CD4-positive, CD25-positive, alpha-beta regulatory T cell (primary cell): Measurements from ENCODE around the gene LRFN3. TPM values are rescaled to one million over a fixed set of nuclear protein-coding genes. Genes with fewer than 3 reads are reported as not detected.
"Not testable (repeated sequence)": the region's sequence is repeated elsewhere in the genome, so short reads cannot be mapped to it uniquely, and the experiment has no call there.

Source experiments
- ATAC-seq, 2 donors: fragments of 150-1000 bp; cut with Tn5 transposase; one replicate each; pipeline ENCODE4 v1.10.0; 2021; ENCODE audit warnings: low read depth in 2 of 2, moderate number of reproducible peaks in 2 of 2, moderate library complexity in 1 of 2
- DNase-seq, 3 donors: peaks; one replicate each; pipeline versions ENCODE4 v3.0.0 to v3.0.0-alpha.2; 2012 to 2022; ENCODE audit warnings: mixed read lengths in 1 of 3
- H3K27ac ChIP-seq: one replicate; pipeline ENCODE4 v1.7.0; 2013; ENCODE audit warnings: mild to moderate bottlenecking, low read length; ENCODE audit not compliant: insufficient read depth, poor library complexity, severe bottlenecking
- H3K27me3 ChIP-seq: one replicate; pipeline ENCODE4 v1.7.0; 2013; ENCODE audit warnings: low read length; ENCODE audit not compliant: control insufficient read depth, insufficient read depth
- H3K36me3 ChIP-seq: one replicate; pipeline ENCODE4 v1.7.0; 2013; ENCODE audit warnings: mild to moderate bottlenecking, low read length, moderate library complexity; ENCODE audit not compliant: control insufficient read depth, insufficient read depth
- H3K4me1 ChIP-seq: 2 replicates; pipeline ENCODE4 v1.7.0; 2013; ENCODE audit warnings: mild to moderate bottlenecking, low read length; ENCODE audit not compliant: insufficient read depth, control insufficient read depth, poor library complexity, severe bottlenecking
- H3K4me3 ChIP-seq: one replicate; pipeline ENCODE4 v1.7.0; 2013; ENCODE audit warnings: low read depth, mild to moderate bottlenecking, low read length, moderate library complexity
- H3K9me3 ChIP-seq, 2 experiments: 1 replicate in 1 of 2; 2 replicates in 1 of 2; pipeline ENCODE4 v1.7.0; 2013; ENCODE audit warnings: low read length in 2 of 2, mild to moderate bottlenecking in 1 of 2, moderate library complexity in 1 of 2; ENCODE audit not compliant: control insufficient read depth in 2 of 2
- H3K27ac Mint-ChIP-seq, 3 donors: one replicate each; pipeline ENCODE4 v1.8.0; 2020 to 2022; ENCODE audit warnings: mild to moderate bottlenecking in 3 of 3, mixed read lengths in 3 of 3, moderate library complexity in 2 of 3
- H3K27me3 Mint-ChIP-seq: one replicate; pipeline ENCODE4 v1.8.0; 2022; ENCODE audit warnings: mild to moderate bottlenecking, mixed read lengths
- H3K36me3 Mint-ChIP-seq: one replicate; pipeline ENCODE4 v1.8.0; 2020; ENCODE audit warnings: mixed read lengths
- H3K4me1 Mint-ChIP-seq, 4 donors: one replicate each; pipeline ENCODE4 v1.8.0; 2020 to 2022; ENCODE audit warnings: mixed read lengths in 4 of 4, mild to moderate bottlenecking in 1 of 4
- H3K4me3 Mint-ChIP-seq, 4 donors: one replicate each; pipeline ENCODE4 v1.8.0; 2020 to 2022; ENCODE audit warnings: mild to moderate bottlenecking in 4 of 4, mixed read lengths in 4 of 4, moderate library complexity in 3 of 4
- H3K9me3 Mint-ChIP-seq, 7 donors: one replicate each; pipeline ENCODE4 v1.8.0; 2020 to 2022; ENCODE audit warnings: mixed read lengths in 7 of 7, mild to moderate bottlenecking in 3 of 7, moderate library complexity in 2 of 7
- polyA plus RNA-seq, 4 donors: library from polyadenylated mRNA; unstranded; fragments of 300-500 nt; fragmentation: Illumina TruSeq; gene quantifications; one replicate each; pipeline ENCODE4 v1.2.3, GENCODE V29; 2021
- total RNA-seq: library from RNA; stranded (reverse); gene quantifications from one replicate; pipeline ENCODE4 v1.2.3, GENCODE V29; 2022

LRFN3 gene
- total and polyA plus RNA-seq, 5 donors from 2014 or later: 0.63 to 7.7 (median 0.94) TPM

GRCh38 chr19:35955881-35956634 lies 19.9 kb downstream of the LRFN3 start:
- Mint-ChIP-seq H3K27ac (peak overlapping the region in 2 of 3 donors; percentile 62 to 69), H3K36me3 (peaks cover 4% of the 10 kb centered on the region), H3K27me3 (peaks cover 5% of the 10 kb centered on the region), H3K9me3 (peaks cover 0 to 4% (median 0%) of the 10 kb centered on the region in 7 donors), H3K4me1 (peaks cover 5 to 83% (median 28%) of the 10 kb centered on the region in 4 donors), H3K4me3 (peak overlapping the region in 3 of 4 donors; percentile 23 to 83 (median 38))
- ATAC-seq (no peak), DNase-seq (no peak)
- Histone ChIP-seq H3K36me3 (no peaks in the 10 kb centered on the region), H3K27ac (no peak overlapping the region), H3K4me3 (no peak overlapping the region), H3K27me3 (no peaks in the 10 kb centered on the region), H3K4me1 (peaks cover 54% of the 10 kb centered on the region), H3K9me3 (no peaks in the 10 kb centered on the region)

- H3K36me3 ChIP-seq, H3K9me3 Mint-ChIP-seq, H3K27ac ChIP-seq, H3K4me3 ChIP-seq, H3K27me3 ChIP-seq, H3K9me3 ChIP-seq, DNase-seq, H3K27me3 Mint-ChIP-seq, H3K36me3 Mint-ChIP-seq, ATAC-seq: not testable (repeated sequence)
- peaks cover 54% of the 10 kb centered on the region for H3K4me1 ChIP-seq
- Mint-ChIP-seq H3K4me3 (peak overlapping the region in 1 of 4 donors; percentile 83), H3K4me1 (peaks cover 5 to 71% (median 26%) of the 10 kb centered on the region in 4 donors), H3K27ac (peak overlapping the region; percentile 56 to 93 (median 92))
These were observed 21.2 kb downstream of the LRFN3 start for GRCh38 chr19:35957411-35957810.

- Histone ChIP-seq H3K9me3 (no peaks in the 10 kb centered on the region), H3K27ac (no peak overlapping the region), H3K27me3 (no peaks in the 10 kb centered on the region), H3K4me1 (peaks cover 43% of the 10 kb centered on the region), H3K36me3 (no peaks in the 10 kb centered on the region), H3K4me3 (peak overlapping the region; percentile 60)
- H3K27me3 Mint-ChIP-seq: peaks cover 11% of the 10 kb centered on the region
- H3K27ac Mint-ChIP-seq: peak overlapping the region; percentile 69 to 86 (median 83)
- no peak for DNase-seq
- H3K4me3 Mint-ChIP-seq: peak overlapping the region; percentile 83 to 92 (median 86)
- H3K9me3 Mint-ChIP-seq: no peaks in the 10 kb centered on the region
- H3K36me3 Mint-ChIP-seq: no peaks in the 10 kb centered on the region
- H3K4me1 Mint-ChIP-seq: peaks cover 0 to 59% (median 19%) of the 10 kb centered on the region in 4 donors
- ATAC-seq: no peak
These were observed 22.5 kb downstream of the LRFN3 start for GRCh38 chr19:35958660-35959039.

DNA sequence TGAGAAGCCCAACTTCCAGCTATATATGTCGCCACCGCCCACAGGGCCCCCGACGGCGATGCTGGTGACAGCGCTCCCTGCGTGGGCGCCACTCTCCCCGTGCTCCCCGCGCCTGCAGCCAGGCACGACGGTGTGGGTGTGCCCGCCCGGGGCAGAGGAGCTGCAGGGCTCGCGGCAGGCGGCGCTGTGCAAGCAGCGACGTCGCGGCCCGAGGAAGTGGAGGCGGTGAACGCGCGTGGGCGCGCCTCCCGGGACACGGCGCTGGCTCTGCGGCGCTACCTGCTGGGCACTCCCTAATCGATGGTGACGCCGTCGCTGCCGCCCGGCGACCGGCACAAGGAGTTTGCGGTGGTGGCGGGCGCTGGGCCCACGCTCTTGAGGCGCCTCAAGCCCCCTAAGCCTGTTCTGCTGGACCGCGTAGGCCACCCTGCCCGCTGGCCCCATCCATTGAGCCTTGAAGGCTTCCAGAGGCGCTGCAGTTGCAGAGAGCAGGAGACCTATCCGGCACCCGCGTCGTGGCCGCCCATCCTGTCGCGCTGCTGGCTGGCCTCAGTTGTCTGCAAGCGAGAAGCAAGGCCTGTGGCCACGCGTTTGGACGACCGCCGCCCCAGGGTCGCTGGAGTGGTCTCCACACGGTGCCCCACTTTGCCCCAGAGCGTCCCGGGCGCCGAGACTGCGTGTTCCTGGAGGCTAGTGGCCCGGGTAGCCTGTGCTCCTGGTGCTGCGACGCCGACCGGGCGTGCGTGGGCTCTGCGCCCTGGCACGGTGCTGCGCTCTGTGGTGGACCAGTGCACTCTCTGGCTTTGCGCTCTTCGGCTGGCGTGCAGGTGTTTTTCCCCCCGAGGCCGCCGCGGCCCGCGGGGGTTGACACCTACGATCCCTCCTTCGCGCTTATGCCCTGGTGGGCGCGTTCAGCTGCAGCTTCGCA lies 23.1 kb downstream of the LRFN3 start:
- Histone ChIP-seq H3K27ac (peak overlapping the region; percentile 49), H3K27me3 (no peaks in the 10 kb centered on the region), H3K9me3 (no peaks in the 10 kb centered on the region), H3K36me3 (no peaks in the 10 kb centered on the region), H3K4me1 (peaks cover 36% of the 10 kb centered on the region), H3K4me3 (peak overlapping the region; percentile 60)
- Mint-ChIP-seq H3K4me1 (peaks cover 0 to 52% (median 17%) of the 10 kb centered on the region in 4 donors), H3K4me3 (peak overlapping the region in 3 of 4 donors; percentile 76 to 92 (median 86)), H3K9me3 (no peaks in the 10 kb centered on the region), H3K27me3 (peaks cover 11% of the 10 kb centered on the region), H3K36me3 (no peaks in the 10 kb centered on the region), H3K27ac (peak overlapping the region in 1 of 3 donors; percentile 83)
- peak; percentile 75 to 87 (median 86) for DNase-seq
- ATAC-seq: peak; percentile 98 to 99

- Mint-ChIP-seq H3K4me3 (peak overlapping the region in 3 of 4 donors; percentile 76 to 92 (median 81)), H3K27me3 (peaks cover 11% of the 10 kb centered on the region), H3K4me1 (peaks cover 0 to 48% (median 16%) of the 10 kb centered on the region in 4 donors), H3K27ac (peak overlapping the region in 1 of 3 donors; percentile 42), H3K9me3 (no peaks in the 10 kb centered on the region), H3K36me3 (no peaks in the 10 kb centered on the region)
- H3K27me3 ChIP-seq: no peaks in the 10 kb centered on the region
- DNase-seq (no peak), ATAC-seq (no peak)
- H3K36me3 ChIP-seq: no peaks in the 10 kb centered on the region
- peaks cover 30% of the 10 kb centered on the region for H3K4me1 ChIP-seq
- no peak overlapping the region for H3K27ac ChIP-seq
- H3K4me3 ChIP-seq: no peak overlapping the region
- H3K9me3 ChIP-seq: no peaks in the 10 kb centered on the region
These were observed 23.8 kb downstream of the LRFN3 start for GRCh38 chr19:35959968-35960320.

GRCh38 chr19:35960432-35960972 lies 24.3 kb downstream of the LRFN3 start:
- no peak for DNase-seq
- peaks cover 0 to 43% (median 12%) of the 10 kb centered on the region in 4 donors for H3K4me1 Mint-ChIP-seq
- H3K4me3 ChIP-seq: no peak overlapping the region
- no peaks in the 10 kb centered on the region for H3K36me3 ChIP-seq
- H3K27ac Mint-ChIP-seq: peak overlapping the region in 1 of 3 donors; percentile 65
- no peak overlapping the region for H3K27ac ChIP-seq
- no peak for ATAC-seq
- no peaks in the 10 kb centered on the region for H3K9me3 Mint-ChIP-seq
- peaks cover 24% of the 10 kb centered on the region for H3K4me1 ChIP-seq
- peak overlapping the region in 3 of 4 donors; percentile 48 to 81 (median 55) for H3K4me3 Mint-ChIP-seq
- peaks cover 12% of the 10 kb centered on the region for H3K27me3 Mint-ChIP-seq
- no peaks in the 10 kb centered on the region for H3K27me3 ChIP-seq
- no peaks in the 10 kb centered on the region for H3K9me3 ChIP-seq
- no peaks in the 10 kb centered on the region for H3K36me3 Mint-ChIP-seq

DNA sequence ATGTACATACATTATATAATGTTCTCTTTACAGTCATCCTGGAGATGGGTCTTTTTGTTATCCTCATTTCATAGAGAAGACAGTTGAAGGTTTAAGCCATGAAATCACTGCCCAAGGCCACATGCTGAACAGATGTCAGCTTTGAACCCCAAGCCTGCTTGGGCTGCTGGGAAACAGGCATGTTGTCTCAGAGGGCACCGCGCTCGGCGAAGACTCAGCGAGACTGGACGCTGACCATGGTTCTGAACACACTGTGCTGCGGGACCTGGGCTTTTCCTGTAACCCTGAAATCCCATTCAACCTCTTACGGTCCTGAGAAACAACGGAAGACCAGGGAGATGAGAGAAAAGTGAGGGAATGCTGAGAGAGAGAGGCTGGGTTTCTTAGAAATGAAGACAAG lies 27.3 kb downstream of the LRFN3 start:
- H3K27me3 Mint-ChIP-seq: peaks cover 12% of the 10 kb centered on the region
- ATAC-seq (no peak), DNase-seq (peak in 2 of 3 donors; percentile 30 to 37)

More for the DNA sequence above, 27.3 kb downstream of the LRFN3 start:
- Mint-ChIP-seq H3K27ac (no peak overlapping the region), H3K9me3 (no peaks in the 10 kb centered on the region), H3K4me3 (no peak overlapping the region), H3K36me3 (no peaks in the 10 kb centered on the region), H3K4me1 (peaks cover 0 to 16% (median 4%) of the 10 kb centered on the region in 4 donors)
- no peak overlapping the region for H3K27ac ChIP-seq
- no peak overlapping the region for H3K4me3 ChIP-seq
- peaks cover 16% of the 10 kb centered on the region for H3K4me1 ChIP-seq
- no peaks in the 10 kb centered on the region for H3K27me3 ChIP-seq
- no peaks in the 10 kb centered on the region for H3K36me3 ChIP-seq
- no peaks in the 10 kb centered on the region for H3K9me3 ChIP-seq
